ENCODE results near the gene POP7.
"Not testable (repeated sequence)": the region's sequence is repeated elsewhere in the genome, so short reads cannot be mapped to it uniquely, and the experiment has no call there.

DNA sequence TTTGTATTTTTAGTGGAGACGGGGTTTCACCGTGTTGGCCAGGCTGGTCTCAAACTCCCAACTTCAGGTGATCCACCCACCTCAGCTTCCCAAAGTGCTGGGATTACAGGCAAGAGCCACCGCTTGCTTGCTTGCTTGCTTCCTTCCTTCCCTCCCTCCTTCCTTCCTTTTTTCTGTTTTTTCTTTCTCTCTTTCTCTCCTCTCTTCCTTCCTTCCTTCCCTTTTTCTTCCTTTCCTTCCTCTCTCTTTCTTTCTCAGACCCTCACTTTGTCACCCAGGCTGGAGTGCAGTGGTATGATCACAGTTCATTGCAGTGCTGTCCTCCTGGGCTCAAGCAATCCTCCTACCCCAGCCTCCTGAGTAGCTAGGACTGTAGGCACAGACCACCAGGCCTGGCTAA, 4.8 kb upstream of the POP7 start:
- TF ChIP-seq, protein P1, sequence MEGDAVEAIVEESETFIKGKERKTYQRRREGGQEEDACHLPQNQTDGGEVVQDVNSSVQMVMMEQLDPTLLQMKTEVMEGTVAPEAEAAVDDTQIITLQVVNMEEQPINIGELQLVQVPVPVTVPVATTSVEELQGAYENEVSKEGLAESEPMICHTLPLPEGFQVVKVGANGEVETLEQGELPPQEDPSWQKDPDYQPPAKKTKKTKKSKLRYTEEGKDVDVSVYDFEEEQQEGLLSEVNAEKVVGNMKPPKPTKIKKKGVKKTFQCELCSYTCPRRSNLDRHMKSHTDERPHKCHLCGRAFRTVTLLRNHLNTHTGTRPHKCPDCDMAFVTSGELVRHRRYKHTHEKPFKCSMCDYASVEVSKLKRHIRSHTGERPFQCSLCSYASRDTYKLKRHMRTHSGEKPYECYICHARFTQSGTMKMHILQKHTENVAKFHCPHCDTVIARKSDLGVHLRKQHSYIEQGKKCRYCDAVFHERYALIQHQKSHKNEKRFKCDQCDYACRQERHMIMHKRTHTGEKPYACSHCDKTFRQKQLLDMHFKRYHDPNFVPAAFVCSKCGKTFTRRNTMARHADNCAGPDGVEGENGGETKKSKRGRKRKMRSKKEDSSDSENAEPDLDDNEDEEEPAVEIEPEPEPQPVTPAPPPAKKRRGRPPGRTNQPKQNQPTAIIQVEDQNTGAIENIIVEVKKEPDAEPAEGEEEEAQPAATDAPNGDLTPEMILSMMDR (IDR thresholded peaks at IDR 0.05): not testable (repeated sequence)
- TF ChIP-seq ZFX (IDR thresholded peaks at IDR 0.05; ENCODE audit: borderline replicate concordance): not testable (repeated sequence)
